GM12875 (cell line): Measurements from ENCODE around the gene DCLRE1B.

Experiments
- H3K4me3 ChIP-seq: one replicate; pipeline ENCODE4 v1.5.1; 2011; ENCODE audit warnings: low read depth, low read length, control low read depth
- TF ChIP-seq, protein P1 (sequence below): IDR thresholded peaks from 2 replicates; pipeline ENCODE4 v1.5.1; 2011; ENCODE audit warnings: low read depth, mild to moderate bottlenecking, control low read depth, inconsistent platforms, low read length, moderate library complexity, borderline replicate concordance; ENCODE audit not compliant: insufficient read depth

The DCLRE1B gene

DNA sequence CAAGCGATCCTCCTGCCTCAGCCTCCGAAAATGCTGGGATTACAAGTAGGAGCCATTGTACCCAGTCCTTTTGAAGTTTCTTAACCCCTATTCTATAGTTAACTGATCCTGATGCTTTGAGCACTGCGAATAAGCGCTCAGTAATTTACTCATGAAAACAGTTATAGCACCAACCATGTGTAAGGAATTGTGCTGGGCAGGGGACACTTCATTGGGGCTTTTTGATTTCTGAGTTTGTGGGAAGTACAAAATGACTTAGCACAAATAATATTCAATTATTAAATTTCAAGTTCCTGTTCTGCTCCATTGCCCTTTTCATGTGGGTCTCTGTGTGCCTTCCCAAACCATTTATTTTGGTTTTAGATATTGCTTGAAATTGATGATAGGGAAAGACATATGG, 17.8 kb downstream of the DCLRE1B start:
- TF ChIP-seq, protein P1, sequence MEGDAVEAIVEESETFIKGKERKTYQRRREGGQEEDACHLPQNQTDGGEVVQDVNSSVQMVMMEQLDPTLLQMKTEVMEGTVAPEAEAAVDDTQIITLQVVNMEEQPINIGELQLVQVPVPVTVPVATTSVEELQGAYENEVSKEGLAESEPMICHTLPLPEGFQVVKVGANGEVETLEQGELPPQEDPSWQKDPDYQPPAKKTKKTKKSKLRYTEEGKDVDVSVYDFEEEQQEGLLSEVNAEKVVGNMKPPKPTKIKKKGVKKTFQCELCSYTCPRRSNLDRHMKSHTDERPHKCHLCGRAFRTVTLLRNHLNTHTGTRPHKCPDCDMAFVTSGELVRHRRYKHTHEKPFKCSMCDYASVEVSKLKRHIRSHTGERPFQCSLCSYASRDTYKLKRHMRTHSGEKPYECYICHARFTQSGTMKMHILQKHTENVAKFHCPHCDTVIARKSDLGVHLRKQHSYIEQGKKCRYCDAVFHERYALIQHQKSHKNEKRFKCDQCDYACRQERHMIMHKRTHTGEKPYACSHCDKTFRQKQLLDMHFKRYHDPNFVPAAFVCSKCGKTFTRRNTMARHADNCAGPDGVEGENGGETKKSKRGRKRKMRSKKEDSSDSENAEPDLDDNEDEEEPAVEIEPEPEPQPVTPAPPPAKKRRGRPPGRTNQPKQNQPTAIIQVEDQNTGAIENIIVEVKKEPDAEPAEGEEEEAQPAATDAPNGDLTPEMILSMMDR, result no peak
- no peak overlapping the region for H3K4me3 ChIP-seq

DNA sequence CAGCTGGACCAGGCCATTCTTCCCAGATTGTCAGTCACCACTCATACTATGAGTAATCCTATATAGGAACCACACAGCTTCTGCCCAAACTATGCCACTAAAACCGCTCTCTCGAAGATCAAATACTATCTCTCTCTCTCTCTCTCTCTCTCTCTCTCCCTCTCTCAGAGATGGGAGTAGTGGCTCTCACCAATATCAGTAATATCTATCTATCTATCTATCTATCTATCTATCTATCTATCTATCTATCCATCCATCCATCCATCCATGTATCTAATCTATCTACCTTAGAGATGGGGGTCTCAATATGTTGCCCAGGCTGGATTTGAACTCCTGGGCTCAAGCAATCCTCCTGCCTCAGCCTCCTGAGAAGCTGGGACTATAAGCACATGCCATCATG, 19.3 kb downstream of the DCLRE1B start:
- no peak overlapping the region for H3K4me3 ChIP-seq
- TF ChIP-seq, protein P1, result no peak

DNA sequence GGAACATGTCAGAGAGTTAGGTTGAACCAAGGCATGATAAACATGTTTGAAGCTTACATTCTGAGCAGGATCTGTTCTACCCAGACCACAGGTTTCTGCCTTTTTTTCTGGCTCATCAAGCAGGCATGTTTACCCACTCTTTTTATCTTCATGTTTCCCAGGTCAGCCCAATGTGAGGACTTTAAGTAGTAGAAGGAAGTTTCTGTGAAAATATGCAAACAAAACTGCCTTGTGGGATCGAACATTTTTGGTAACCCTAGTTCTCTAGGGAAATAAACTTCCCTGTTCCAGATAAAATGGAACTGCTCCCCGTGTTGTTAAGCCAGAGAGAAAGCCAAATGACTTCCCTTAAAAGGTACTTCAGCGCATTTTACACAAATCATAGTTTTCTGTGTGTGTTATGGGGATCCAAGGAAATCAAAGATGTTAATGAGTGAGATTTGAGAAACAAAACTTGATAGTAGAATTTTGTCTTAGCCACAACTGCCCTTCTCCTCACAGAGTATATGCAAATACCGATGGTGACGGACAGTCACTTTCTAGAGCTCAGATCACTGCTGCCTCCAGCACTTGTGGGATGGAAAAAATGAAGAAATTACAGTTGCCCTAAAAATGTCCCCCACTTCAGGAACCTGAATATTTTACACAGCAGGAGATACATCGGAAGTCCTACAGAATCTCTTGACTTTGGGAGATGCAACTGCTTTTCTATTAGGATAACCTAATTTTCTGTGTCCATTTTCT, 23.2 kb downstream of the DCLRE1B start:
- TF ChIP-seq, protein P1, result no peak
- H3K4me3 ChIP-seq, result peak overlapping the region; percentile 91

DNA sequence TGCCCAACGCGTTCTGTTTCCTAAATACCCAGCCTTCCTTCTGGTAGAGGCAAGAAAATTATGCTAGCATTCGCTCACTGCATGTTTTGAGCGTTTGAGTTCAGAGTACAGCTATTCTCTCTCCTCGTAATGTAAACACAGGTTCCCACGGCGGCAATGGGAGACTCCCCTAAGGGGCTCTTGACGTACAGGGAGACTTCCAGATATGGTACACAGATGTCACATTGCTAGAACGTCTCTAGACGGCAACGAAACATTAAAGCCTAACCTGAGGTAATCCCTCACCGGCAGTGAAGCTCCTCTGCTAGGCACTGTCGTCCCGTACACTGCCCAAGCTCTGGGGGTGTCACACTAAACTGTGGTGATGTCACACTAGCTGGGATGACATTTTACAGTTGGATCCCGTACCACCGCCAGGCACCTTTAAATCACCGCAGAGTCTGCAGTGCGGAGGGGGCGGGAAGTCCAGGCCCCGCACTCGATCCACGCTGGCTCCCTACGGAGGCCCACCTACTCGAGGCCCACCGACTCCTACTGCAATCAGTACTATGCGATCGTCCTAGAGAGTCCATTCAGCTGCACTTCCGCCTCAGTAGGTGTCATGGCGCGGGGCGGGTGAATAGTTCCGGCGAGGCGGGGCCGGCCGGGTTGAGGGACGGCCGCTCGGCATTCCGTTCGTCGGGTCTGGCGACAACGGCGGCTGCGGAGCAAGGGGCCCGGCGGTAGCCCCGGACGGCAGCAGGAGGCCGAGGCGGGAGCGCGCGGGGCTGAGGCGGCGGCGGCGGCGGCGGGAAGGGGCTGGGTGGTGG, 24.0 kb downstream of the DCLRE1B start, which contains the start of gene HIPK1:
HIPK1 (plus strand) TSS at position 384 of the 809 bp plus-strand sequence.
- TF ChIP-seq, protein P1, result no peak

DNA sequence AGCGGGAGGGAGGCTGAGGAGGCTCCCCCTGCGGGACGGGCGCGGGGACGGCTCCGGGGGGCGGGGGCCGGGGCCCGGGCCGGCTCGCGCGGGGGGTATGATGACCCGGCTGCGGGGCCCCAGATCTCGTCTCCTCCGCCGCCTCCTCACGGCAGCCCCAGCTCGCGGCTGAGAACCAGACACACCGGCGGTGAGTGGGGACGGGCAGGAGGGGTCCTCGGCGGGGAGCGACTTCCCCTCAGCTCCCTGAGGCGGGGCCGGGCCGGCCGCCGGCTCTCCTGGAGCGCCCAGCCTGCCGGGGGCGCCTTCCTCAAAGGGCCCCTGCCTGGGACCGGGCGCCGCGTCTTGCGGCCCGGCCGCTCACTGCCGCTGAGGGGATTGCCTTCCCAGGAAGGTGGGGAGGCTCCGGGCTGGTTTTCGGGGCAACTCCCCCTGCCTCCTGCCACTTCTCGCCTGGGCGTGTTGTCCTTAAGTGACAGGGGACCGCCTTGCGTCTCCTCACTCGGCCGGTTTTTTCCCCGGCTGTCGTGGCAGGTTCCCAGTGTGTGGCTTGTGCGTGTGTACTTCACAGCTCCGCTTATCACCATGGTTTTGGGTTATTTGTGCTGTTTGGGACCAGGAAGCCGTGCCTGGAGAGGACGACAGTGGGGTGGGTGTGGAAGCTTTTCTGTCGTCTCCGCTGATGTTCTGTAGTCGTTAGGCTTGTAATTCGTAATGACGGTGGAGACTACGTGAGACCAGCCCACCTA, 24.8 kb downstream of the DCLRE1B start:
- TF ChIP-seq, protein P1, result no peak
- peak overlapping the region; percentile 91 for H3K4me3 ChIP-seq

More for the DNA sequence above, 24.0 kb downstream of the DCLRE1B start, which contains the start of gene HIPK1:
- H3K4me3 ChIP-seq, result peak within 1 kb of the TSS; percentile 91

DNA sequence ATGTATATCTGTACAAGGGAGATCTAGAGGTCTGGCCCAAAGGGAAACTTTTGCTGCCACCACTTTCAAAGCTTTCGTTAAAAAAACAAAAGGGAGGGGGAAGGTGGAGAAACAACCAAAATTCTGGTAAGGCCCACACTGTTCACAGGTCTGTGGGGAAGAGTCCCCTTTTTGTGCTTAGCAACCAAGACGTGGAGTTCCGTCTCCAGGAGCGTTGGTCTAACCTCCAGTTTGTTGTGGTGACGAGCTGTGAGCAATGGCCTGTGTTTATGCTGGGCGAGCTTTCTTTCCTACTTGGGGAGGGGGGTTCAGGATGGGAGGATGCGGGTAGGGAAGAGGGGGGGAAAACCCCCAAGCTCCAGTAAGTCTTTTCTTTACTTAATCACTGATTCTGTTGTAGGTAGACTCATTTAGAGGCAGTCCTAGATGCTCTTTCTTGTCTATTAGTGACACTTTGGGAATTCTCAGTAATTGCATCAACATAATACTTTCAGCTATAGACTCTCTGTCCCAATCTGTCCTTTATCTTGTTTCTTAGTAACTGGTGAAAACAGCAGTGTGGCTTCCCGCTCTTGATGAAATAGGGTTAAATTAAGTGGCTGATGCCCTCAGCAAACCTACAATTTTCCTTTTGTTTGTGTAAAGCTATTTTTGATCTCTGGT, 25.5 kb downstream of the DCLRE1B start:
- TF ChIP-seq, protein P1, result no peak

More for the DNA sequence above, 25.5 kb downstream of the DCLRE1B start:
- H3K4me3 ChIP-seq, result peak overlapping the region; percentile 91
